ENCODE results near the gene RORC.
"Not testable (repeated sequence)": the region's sequence is repeated elsewhere in the genome, so short reads cannot be mapped to it uniquely, and the experiment has no call there.

The RORC gene

DNA sequence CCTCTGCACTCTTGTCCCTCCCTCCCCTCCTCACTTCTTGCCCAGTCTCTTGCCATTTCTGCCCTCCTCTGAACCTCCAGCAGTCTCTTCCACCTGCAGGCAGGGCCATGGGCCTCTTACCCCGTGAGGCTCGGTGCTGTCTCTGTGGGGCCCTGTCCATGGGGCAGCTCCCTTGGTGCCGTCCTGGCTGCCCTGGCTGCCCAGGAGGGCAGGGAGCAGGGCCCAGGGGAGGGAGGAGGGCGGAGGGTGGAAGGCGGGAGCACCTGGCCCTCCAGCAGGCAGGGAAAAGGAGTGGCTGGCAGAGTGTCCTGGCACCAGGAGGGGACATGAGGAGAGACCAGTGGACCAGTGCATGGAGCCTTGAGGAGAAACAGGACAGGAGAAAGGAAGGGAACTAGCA lies at the start of gene RORC:
Gene RORC, minus strand, starts transcription at position 198 of the 400 bp plus-strand sequence. Its CDS starts 38 bp downstream, at position 160.
- no peak for DNase-seq

DNA sequence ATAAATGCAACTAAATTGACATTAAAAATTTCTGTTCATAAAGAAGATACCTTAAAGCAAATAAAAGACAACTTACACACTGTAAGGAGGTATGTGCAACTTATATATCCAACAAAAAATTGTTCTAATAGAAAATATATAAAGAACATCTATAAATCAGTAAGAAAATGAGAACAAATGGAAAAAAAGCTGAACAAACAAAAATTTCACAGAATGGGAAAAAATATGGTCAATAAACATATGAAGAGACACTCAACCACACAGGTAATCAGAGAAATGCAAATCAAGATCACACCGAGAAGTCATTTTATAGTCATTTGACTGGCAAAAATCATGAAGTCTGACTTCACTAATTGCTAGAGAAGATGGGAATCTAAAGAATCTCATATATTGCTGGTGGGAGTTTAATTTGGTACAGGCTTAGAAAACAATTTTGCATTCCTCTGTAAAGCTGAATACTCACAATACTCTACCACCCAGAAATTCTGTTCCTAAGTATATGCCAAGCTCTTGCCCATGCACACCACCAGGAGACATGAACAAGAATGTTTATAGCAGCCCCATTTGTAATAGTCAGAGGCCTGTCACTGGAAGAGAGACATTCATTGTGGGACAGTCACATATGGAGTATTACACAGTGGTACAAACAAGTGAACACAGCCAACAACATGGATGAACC lies 44.0 kb upstream of the RORC start:
- no peak for DNase-seq

DNA sequence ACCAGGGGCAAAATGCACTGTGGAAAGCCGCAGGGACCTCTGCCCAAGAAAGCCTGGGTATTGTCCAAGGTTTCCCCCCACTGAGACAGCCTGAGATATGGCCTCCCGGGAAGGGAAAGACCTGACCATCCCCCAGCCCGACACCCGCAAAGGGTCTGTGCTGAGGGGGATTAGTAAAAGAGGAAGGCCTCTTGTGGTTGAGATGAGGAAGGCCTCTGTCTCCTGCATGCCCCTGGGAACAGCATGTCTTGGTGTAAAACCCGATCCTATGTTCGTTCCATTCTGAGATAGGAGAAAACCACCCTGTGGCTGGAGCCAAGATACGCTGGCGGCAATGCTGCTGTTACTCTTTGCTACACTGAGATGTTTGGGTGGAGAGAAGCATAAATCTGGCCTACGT lies 41.2 kb upstream of the RORC start:
- DNase-seq = not testable (repeated sequence)

DNA sequence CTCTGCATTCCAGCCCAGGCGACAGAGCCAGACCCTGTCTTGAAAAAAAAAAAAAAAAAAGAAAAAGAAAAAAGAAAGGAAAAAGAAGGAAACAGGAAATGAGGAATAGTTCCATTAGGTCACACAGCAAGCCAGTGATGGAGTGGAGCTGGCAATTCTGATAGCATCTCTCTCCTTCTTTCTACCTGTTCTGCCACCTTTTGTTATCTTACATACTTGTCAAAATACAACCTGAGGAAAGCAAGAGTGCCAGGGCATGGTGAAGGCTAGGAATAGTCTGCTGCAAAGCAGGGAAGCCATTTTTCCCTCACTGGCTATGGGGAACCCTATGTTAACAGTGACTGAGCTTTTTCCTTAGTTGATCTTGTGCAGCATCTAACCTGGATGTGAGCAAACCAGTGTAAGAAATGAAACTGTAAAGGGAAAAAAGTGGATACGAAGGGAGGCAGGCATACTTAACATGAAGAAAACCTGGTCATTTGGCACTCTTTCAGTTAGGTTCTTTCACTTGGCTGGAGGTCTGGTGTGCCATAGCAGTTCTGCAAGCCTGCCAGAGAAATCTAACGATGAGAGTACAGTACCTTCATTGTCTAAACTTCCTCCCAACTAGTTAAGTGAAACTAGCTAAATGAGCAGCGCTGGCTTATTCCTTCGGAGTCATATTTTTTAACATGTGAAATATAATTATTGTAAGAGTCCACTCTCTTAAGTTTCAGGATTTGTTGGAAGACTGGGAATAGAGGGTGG lies 39.9 kb upstream of the RORC start:
- DNase-seq = no peak

DNA sequence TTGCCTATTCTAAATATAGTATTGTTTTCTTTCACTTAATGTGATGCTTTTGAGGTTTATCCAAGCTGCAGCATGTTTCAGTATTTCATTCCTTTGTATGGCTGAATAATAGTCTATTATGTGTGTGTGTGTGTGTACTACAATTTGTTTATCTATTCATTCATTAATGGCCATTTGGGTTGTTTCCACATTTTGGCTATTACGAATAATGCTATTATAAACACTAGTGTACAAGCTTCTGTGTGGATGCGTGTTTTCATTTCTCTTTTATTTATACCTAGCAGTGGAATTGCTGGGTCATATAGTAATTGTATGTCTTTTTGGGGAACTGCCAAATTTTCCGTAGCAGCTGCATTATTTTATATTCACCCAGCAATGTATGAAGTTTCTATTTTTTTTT lies 36.9 kb upstream of the RORC start:
- peak in 1 of 58 donors; percentile 30 for DNase-seq

DNA sequence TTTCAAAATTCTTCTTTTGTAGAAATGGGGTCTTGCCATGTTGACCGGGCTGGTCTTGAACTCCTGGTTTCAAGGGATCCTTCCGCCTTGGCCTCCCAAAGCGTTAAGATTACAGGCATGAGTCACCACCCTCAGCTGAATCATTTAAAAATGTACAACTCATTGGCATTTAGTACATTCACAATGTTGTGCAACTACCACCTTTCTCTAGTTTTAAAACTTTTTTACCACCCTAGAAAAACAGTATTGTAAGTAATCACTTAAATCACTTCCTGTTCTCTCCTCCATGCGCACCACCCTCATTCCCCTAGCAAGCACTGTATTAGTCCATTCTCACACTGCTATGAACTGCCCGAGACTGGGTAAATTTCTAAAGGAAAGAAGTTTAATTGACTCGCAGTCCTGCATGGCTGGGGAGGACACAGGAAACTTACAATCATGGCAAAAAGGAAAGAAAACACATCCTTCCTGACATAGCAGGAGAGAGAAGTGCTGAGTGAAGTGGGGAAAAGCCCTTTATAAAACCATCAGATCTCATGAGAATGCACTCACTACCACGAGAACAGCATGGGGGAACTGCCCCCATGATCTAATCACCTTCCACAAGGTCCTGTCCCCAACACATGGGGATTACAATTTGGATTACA lies 36.3 kb upstream of the RORC start:
- DNase-seq = peak in 1 of 58 donors; percentile 30

DNA sequence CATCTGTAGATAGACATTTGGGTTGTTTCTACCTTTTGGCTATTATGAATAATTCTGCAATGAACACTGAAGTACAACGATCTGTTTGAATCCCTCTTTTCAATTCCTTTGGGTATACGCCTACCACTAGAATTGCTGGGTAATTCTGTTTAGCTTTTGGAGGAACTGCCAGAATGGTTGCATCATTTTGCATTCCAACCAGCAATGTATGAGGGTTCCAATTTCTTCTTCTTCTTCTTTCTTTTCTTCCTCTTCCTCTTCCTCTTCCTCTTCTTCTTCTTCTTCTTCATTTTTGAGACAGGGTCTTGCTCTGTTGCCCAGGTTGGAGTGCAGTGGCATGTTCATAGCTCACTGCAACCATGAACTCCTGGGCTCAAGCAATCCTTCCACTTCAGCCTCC lies 35.7 kb upstream of the RORC start:
- DNase-seq = no peak

DNA sequence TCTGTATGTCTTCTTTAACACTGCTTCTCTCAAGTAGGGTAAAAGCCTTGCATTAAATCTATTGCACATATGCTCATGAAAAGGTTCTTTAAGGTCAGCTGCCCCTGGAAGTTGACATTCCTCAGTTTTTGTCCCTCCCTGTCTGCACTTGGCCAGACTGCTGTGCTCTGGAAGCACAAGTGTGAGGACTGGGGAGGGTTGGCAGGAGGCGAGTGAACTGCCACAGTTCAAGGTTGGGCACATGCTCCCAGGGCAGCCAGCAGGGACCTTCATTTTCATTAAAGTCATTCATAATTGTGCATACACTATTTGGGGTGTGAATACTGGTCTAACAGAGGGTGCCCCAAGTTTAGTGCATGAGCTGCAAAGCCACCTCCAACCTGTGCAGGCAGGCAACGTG lies 32.8 kb upstream of the RORC start:
- DNase-seq = no peak

DNA sequence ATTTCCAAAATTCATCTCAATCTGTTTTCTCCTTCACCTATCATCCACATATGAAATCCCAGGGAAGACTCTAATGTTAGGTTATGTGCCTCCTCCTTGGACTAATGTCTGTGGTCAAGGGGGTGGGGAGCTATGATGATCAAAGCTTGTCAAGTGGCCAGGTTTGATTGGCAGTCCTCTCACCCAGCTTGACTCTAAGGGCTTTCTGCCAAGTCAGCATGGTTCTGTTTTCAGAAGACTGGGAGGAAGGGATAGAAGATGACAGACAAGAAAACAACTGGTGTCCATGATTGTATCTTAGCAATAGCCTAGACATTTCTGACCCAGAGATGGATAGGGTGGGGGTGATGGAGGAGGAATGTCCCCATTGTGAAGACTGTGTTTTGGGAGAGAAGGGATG lies 31.0 kb upstream of the RORC start:
- no peak for DNase-seq

DNA sequence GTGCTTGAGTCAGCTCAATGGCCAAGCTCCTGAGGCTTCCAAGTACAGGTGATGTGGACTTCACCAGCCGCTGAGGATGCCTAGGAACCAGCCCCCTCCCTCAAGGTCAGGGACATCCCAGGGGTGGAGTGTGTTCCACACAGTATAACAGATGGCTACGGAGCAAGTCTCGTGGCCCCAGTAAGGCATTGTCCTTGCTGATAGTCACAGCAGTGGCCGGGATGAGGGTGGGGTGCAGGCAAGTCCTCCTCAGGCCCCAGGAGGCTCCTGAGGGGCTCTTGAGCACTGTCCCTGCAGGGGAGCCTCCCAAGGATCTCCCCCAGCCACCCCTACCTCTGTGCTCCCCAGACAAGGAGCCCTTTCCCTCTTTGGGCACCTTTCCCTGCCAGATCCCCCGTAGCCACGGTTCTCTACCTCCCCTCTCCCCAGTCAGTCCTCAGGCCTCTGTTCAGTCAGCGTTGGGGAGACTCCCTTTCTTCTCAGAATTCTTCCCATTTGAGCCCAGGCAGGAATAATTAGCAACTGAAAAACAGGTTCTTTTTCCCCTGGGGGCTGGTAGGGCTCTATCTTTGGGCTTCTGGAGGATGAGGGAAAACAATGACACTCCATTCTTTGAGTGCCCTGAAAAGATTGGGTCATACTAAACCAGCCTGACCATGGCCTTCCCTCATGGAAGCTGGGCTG lies 29.0 kb upstream of the RORC start:
- DNase-seq = no peak

DNA sequence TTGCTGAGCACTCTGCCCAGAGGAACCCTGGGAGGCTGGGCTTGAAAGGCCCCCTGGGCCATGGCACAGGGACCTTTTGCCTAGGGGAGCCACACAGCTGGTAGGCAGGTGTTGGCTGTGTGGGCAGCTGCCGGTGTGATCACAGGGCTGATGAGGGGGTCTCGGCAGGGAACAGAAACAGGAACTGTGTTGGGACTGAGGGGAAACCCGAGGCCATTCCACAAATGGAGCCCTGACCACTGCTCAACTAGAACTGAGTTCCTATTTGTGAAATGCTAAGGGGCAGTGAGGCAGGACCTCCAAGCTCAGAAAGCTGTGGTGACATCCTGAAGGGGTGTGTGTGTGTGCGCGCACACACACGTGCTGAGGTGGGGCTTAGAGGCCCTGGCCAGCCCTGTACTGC lies 28.3 kb upstream of the RORC start:
- DNase-seq = no peak

DNA sequence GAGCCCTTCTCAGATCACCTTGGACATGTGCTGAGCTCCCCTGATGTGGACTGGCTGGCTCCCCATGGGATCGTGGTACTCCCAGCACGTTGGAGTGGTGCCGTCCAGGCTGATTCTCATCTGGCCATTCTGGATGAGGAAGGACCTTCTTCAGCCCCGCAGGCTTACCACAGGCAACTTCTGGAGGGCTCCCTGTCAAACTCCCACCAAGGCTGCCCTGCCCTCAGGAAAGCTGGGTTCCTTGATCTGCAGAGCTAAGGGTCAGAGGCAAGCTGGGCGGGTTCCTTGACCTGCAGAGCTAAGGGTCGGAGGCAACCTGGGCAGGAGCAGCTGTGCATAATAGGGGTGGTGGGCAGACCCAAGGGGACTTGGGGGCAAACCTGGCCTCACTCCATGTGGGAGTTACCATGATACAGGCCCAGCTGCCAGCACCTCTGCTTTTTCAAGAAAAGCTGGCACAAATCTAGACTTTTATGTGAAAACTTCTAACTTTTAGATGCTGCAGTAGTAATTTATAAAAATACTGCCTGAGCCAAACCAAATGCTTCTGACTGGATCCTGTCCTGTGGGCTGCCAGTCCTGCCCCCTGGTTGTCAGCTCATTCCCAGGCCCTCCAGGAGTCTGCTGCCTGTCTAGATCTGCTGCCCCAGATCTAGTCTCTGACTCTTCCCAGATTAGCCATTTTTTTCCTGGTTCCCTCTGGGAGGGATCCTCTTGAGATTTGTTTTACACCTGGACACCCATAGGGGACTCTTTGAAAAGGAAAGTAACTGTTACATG lies 27.5 kb upstream of the RORC start:
- no peak for DNase-seq

DNA sequence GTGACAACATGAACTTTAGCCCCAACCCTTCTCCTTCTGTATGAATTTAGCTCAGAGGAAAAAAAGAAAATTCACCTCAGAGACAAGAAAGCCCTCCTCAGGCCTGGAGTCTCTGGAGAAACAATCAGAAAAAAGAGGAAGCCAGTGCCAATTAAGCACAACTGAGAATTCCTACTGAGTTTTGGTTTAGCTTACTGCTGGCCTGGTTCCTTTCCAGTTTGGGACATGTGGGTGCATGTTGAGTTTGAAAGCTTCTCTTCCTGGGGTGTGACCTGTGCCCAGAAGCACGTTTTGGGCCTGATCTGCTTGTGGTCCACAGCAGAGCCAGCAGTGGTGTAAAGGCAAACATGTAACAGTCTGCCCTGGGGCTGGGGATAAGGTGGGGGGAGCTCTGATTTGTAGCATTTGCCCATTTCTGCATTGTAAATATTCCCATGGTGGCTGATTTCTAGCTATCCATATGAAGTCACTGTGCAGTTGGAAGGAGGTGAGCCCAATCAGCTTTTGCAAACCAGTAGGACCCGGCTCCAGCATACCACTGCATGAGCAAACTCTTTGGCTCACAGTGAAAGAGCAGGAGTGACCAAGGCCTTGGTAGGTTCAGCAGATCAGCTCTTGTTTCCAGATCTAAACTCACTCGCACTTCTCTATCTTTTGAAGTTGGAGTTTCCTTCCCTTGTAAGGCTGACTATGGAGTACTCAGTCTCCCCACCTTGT lies 26.6 kb upstream of the RORC start:
- no peak for DNase-seq

DNA sequence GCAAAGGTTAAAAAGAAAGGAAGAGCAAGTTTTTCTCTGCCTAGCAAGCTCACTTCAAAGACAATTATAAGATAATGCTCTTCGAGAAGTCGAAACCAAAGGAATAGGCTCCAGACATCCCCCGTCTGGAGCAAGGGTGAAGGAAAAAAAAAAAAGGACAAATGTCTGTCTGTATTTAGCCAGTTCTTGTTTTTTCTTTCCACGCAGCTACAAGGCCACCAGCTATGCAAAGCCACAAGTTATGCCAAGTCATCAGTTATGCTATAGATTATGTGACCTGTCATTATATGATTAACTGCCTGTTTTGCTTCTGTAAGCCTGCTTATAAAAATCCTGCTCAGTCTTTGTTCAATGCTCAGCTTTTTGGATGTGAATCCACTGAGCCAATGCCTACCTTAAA lies 24.3 kb upstream of the RORC start:
- no peak for DNase-seq

DNA sequence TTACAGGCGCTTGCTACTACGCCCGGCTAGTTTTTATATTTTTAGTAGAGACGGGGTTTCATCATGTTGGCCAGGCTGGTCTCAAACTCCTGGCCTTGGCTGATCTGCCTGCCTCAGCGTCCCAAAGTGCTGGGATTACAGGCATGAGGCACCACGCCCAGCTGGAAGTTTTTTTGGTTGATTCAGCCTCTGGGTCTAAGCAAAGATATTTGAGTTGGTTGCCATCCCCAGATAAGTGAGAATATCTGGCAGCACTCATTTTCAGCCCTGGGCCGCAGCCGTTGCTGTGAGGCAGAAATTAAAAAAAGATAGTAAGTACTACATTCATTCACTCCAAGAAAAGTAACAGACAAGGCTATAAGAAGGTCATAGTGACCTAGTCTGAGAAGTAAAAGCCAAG lies 23.9 kb upstream of the RORC start:
- not testable (repeated sequence) for DNase-seq

DNA sequence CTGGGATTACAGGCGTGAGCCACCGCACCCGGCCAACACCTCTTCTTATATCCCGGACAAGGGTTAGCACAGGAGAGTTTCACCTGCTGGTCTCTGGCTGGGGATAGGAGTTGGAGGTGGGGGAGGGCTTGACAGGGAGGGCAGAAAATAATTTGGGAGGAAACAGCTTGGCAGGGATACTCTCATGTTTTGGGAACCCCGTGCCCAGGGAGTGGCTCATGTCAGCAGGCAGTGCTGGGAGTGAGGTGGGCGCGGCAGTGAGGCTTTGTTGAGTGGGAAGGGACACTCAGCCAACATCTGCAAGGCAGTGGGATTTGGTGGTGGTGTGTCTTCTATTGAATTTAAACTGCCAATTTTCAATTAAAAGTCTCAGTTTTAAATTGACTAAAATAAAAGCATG lies 23.1 kb upstream of the RORC start:
- no peak for DNase-seq

DNA sequence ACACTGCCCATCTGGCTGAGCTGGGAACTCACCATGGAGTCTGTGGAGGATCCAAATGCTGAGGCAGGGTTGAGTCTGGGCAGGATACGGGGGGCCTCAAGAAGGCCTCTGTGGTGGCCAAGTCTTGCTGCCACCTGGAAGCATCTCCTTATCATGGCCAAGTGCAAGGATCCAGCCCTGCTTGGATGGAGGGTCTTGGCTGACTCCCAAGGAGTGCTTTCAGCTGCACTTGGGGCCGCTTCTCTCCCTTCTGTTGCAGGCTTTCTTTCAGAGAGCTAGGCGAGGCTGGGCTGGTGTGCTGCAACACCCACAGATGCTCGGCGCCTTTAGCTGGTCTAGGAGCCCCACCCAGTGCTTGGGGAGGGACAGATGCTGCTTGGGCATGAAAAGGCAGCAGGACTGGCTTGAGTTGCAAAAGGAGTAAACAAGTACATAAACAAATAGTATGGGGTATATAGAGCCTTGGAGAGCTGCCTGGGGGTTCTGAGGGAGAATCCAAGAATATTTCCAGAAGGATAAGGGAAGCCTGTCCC lies 21.9 kb upstream of the RORC start, which contains the start of gene THEM5:
Gene THEM5, minus strand, starts transcription at position 302 of the 533 bp plus-strand sequence. Its CDS starts 147 bp downstream, at position 155.
- no peak for DNase-seq

DNA sequence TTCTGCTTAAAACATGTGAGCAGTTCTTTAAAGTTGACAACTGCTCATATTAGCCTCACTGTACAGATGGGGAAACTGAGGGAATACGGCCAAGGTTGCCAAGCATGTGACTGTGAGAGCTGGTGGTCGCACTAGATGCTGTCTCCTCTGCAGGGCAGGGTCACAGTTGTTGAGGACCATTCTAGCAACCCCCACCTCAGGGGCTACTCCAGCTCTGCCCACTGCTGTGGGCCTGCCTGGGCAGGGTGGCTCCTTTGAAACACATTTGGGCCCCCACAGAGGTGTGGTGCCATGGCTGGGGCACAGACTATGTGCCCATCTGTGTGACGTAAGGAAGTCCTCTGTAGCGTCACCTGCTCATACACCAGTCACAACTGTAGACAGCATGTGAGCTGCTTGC lies 21.1 kb upstream of the RORC start:
- DNase-seq = no peak

DNA sequence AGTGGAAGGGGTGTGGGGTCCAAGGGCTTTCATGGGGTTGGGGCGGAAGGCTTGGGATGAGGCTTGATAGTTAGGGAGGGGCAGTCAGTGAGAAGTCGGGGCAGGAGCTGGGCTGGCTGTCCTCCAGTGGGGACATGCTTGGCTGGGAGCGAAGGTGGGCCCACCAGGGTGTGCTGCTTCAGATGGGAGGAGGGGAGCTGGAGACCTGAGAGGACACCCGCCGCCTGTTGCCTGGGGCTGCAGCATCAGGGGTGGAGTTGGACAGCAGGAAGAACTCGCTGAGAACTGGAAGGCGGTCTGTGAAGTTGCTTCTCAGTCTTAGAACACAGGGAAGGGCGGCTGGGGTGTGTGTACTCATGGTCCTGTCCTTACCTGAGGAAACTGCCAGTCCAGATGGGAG lies 20.3 kb upstream of the RORC start:
- DNase-seq = no peak

DNA sequence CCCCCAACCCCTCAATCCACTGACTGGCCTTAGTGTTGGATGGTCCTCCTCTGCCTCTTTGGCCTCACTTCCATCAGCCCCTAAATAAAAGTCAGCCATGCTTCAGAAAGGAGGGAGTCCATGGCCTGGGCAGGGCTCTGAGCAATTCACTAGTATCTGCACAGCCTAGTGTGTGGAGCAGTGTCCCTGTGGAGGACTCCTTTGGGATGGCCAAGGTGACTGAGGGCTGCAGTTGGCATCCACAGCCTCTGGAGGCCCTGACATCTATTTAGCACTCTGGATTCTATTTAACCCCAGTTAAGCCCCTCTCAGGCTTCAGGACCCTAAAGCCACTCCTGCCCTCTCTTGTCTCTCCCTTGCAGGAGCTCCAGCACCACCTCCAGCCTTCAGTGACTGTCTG lies 18.3 kb upstream of the RORC start:
- DNase-seq = no peak

Measured in anterior cingulate cortex (tissue), 58 donors.